GM19452 (cell line): ENCODE results near the gene NDUFA7.
"Not testable (repeated sequence)": the region's sequence is repeated elsewhere in the genome, so short reads cannot be mapped to it uniquely, and the experiment has no call there.

Experiments used
- ATAC-seq: cut with Tn5 transposase; IDR thresholded peaks from one replicate; pipeline ENCODE4 v1.9.1; 2021; ENCODE audit not compliant: unreplicated experiment

The NDUFA7 gene

DNA sequence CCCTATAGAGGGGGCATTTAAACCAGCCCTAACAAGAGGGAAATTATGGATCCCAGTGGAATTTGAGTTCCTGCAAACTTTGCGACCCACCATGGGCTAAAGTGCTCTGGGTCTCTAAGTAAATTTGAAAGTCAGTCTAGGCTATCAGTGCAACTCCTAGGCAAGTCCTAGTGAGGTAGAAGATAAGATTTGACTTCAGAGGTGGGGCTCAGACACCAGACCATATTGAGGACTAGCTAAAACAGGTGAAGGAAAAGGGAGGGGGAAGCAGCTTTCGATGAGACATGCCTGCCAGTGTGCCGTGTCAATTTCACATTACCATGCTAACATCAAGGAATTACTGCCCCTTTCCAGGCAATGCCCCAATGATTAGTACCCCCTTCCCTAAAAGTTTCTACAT, 51.5 kb downstream of the NDUFA7 start:
- ATAC-seq = no peak

- no peak for ATAC-seq
These were observed 55.3 kb downstream of the NDUFA7 start for GRCh38 chr19:8265872-8266271.

DNA sequence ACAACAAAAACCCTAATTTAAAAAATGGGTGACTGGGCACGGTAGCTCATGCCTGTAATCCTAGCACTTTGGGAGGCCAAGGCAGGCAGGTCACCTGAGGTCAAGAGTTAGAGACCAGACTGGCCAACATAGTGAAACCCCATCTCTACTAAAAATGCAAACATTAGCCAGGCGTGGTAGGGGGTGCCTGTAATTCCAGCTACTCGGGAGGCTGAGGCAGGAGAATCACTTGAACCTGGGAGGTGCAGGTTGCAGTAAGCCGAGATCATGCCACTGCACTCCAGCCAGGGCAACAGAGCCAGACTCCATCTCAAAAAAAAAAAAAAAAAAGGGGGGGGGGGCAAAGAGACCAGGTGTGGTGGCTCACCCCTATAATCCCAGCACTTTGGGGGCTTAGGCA, 56.9 kb downstream of the NDUFA7 start:
- ATAC-seq = not testable (repeated sequence)

DNA sequence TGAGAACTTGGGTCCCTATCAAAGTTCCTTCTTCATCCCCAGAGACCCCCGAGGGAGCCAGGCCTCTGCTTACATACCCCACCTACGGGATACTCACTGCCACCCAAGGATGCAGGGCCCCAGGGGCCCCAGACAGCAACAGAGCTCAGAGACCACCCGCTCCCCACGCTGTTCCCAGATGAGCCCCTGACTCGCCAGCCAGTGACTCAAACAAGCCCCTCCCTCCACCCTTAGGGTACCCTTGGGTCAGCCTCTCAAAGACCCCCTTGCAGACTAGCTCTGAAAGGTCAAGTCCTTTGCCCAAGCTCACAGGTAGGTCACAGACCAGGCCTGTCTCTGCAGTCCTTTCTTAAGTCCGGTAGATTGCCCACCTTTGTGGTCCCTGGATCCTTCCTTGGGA, 58.7 kb downstream of the NDUFA7 start:
- ATAC-seq = no peak

GRCh38 chr19:8261881-8262280, 59.3 kb downstream of the NDUFA7 start:
- ATAC-seq = no peak

DNA sequence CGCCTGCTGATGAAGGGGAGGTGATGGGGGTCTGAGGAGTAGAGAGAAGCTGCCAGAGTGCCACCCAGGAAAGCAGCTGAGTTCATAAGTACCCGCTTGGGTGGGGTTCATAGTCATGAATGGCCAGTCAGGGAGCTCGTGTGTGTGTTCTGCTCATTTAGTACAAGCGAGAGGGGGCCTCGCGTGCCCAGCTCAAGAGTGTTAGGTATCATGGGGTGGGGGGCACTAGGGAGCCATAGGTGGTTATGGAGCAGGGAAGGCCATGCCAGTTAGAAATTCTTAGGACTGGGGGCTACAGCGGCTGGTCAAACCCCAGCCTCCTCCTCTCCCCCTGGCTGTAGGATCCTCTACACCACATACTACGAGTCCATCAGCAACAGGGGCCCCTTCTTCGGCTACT, 59.8 kb downstream of the NDUFA7 start:
- ATAC-seq = no peak
